Neural progenitor cell (in vitro differentiated cells): ENCODE measurements around the gene SLC38A10.

Source experiments
- EZH2 ChIP-seq: fragments of 200-600 bp; sonication (generic); IDR thresholded peaks from 2 replicates; pipeline ENCODE4 v1.6.1; 2017; ENCODE audit warnings: antibody characterized with exemption, mild to moderate bottlenecking, moderate library complexity
- EZH2phosphoT487 ChIP-seq: fragments of 200-600 bp; sonication (generic); IDR thresholded peaks from 2 replicates; pipeline ENCODE4 v1.6.1; 2017; ENCODE audit warnings: antibody characterized with exemption
- TF ChIP-seq, protein P1 (sequence below): fragments of 200-600 bp; sonication (generic); IDR thresholded peaks from 2 replicates; pipeline ENCODE4 v1.5.1; 2017; ENCODE audit warnings: antibody characterized with exemption, mild to moderate bottlenecking

DNA sequence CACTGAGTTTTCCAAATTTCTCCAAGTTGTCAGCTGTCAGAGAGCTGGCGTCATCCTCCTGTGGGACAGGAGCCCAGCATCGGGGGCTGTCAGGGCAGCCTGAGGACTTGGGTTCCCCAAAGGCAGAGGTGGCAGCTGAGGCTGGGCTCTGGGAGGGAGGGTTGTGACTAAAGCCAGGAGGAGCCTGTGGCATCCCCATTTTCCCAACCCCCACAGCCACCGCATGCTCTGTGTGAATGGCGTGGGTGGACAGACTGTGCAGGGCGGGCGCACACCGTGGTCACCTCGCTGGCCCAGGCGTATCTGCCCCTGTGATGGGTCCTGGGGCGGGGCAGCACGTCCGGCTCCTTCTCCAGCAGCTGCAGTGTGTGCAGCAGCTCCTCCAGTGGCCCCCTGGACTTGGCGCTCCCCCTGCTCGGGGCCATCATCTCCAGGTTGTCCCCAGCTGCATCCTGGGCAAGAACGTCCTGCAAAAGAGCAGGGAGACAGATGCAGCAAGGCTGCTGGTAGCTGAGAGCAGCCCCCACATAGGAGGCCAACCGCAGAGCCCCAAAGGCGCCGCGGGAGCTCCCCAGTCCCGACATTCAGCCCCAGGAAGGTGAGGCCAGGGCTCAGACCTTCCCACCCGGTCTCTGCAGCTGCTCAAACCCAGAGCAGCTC is 97.1 kb downstream of the SLC38A10 start:
- TF ChIP-seq, protein P1, sequence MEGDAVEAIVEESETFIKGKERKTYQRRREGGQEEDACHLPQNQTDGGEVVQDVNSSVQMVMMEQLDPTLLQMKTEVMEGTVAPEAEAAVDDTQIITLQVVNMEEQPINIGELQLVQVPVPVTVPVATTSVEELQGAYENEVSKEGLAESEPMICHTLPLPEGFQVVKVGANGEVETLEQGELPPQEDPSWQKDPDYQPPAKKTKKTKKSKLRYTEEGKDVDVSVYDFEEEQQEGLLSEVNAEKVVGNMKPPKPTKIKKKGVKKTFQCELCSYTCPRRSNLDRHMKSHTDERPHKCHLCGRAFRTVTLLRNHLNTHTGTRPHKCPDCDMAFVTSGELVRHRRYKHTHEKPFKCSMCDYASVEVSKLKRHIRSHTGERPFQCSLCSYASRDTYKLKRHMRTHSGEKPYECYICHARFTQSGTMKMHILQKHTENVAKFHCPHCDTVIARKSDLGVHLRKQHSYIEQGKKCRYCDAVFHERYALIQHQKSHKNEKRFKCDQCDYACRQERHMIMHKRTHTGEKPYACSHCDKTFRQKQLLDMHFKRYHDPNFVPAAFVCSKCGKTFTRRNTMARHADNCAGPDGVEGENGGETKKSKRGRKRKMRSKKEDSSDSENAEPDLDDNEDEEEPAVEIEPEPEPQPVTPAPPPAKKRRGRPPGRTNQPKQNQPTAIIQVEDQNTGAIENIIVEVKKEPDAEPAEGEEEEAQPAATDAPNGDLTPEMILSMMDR, result no peak
- TF ChIP-seq EZH2 (no peak), EZH2phosphoT487 (no peak)
